OCI-LY7 (cell line): ENCODE results near the gene NRG2. TPM values are rescaled to one million over a fixed set of nuclear protein-coding genes. Genes with fewer than 3 reads are reported as not detected.

Experiments
- BruUV-seq: library from RNA; stranded (reverse); fragments of 400-500 nt; replicated peaks from 2 replicates; lab custom pipeline; 2021; lab: Mats Ljungman, UMichigan
- CTCF ChIA-PET: fragments of 300-600 bp; sonication (Branson Sonifier 250); formaldehyde crosslinking; loops from one replicate; lab custom pipeline; 2022; ENCODE audit warnings: antibody characterized with exemption; ENCODE audit not compliant: unreplicated experiment; lab: Charles Lee
- POLR2A ChIA-PET: fragments of 300-600 bp; sonication (Branson Sonifier 250); formaldehyde crosslinking; loops from one replicate; lab custom pipeline; 2022; ENCODE audit warnings: antibody characterized with exemption; lab: Charles Lee
- DNase-seq: peaks from one replicate; pipeline ENCODE4 v3.0.0-alpha.2; 2015; ENCODE audit warnings: low spot score
- H2AFZ ChIP-seq: fragments of 200-600 bp; sonication (generic), shearing (Covaris generic); 2 replicates; pipeline ENCODE4 v1.6.1; 2014; ENCODE audit warnings: mild to moderate bottlenecking, antibody characterized with exemption, low read length, moderate library complexity
- H3K27ac ChIP-seq: fragments of 200-600 bp; sonication (generic); 2 replicates; pipeline ENCODE4 v1.5.1; 2014; ENCODE audit warnings: mixed run types, low read depth, mild to moderate bottlenecking, moderate library complexity, low read length, inconsistent platforms; ENCODE audit not compliant: poor library complexity, severe bottlenecking
- H3K36me3 ChIP-seq: fragments of 200-600 bp; sonication (generic); 2 replicates; pipeline ENCODE4 v1.6.1; 2014; ENCODE audit warnings: mild to moderate bottlenecking, antibody characterized with exemption, low read length, moderate library complexity, mixed read lengths; ENCODE audit not compliant: insufficient read depth
- H3K4me1 ChIP-seq: fragments of 200-600 bp; sonication (generic); 2 replicates; pipeline ENCODE4 v1.5.1; 2014; ENCODE audit warnings: mild to moderate bottlenecking, low read length; ENCODE audit not compliant: insufficient read depth, poor library complexity, severe bottlenecking
- H3K4me2 ChIP-seq: fragments of 200-600 bp; sonication (generic); 2 replicates; pipeline ENCODE4 v1.6.1; 2014; ENCODE audit warnings: mild to moderate bottlenecking, low read length
- H3K4me3 ChIP-seq: fragments of 200-600 bp; sonication (generic); 2 replicates; pipeline ENCODE4 v1.5.1; 2014; ENCODE audit warnings: mild to moderate bottlenecking, low read depth, low read length; ENCODE audit not compliant: poor library complexity, severe bottlenecking
- H3K79me2 ChIP-seq: fragments of 200-600 bp; sonication (generic); 2 replicates; pipeline ENCODE4 v1.6.1; 2016; ENCODE audit warnings: low read depth, mild to moderate bottlenecking, low read length, moderate library complexity, mixed read lengths; ENCODE audit not compliant: insufficient read depth
- H3K9me2 ChIP-seq: fragments of 200-600 bp; sonication (generic); 2 replicates; pipeline ENCODE4 v1.6.1; 2016; ENCODE audit warnings: mild to moderate bottlenecking, low read length, mixed read lengths; ENCODE audit not compliant: insufficient read depth
- H3K9me3 ChIP-seq: fragments of 200-600 bp; sonication (generic); 2 replicates; pipeline ENCODE4 v1.6.1; 2014; ENCODE audit warnings: mild to moderate bottlenecking, mixed run types, low read length, mixed read lengths
- H4K20me1 ChIP-seq: fragments of 200-600 bp; sonication (generic); 2 replicates; pipeline ENCODE4 v1.6.1; 2014; ENCODE audit warnings: mild to moderate bottlenecking, antibody characterized with exemption, low read length, moderate library complexity, mixed read lengths; ENCODE audit not compliant: insufficient read depth
- EZH2phosphoT487 ChIP-seq: fragments of 200-600 bp; sonication (generic); IDR thresholded peaks from 2 replicates; pipeline ENCODE4 v1.6.1; 2018; ENCODE audit warnings: low read depth, borderline replicate concordance, mild to moderate bottlenecking, mixed run types, antibody characterized with exemption, low read length, moderate library complexity, mixed read lengths
- intact Hi-C: fragments of 100-400 bp; cut with micrococcal nuclease; formaldehyde crosslinking; loops from one replicate; pipeline ENCODE4 v1.10.0; 2022; ENCODE audit not compliant: unreplicated experiment
- total RNA-seq, 2 experiments: library from RNA; depleted of rRNA in 1 of 2; stranded (reverse); fragments of >200 nt in 1 of 2; shearing (Covaris generic) in 1 of 2; gene quantifications; 2 replicates each; pipeline ENCODE4 v1.2.3, GENCODE V29; 2014 to 2022
- TF ChIP-seq, protein P1 (sequence below): fragments of 200-600 bp; sonication (generic); conservative IDR thresholded peaks from 2 replicates; pipeline ENCODE4 v1.5.1; 2014; ENCODE audit warnings: mild to moderate bottlenecking, antibody characterized with exemption, low read length, moderate library complexity, mixed read lengths

Gene NRG2
- total RNA-seq, 2 experiments from 2014 or later = 1.7 TPM; not detected in 1

DNA sequence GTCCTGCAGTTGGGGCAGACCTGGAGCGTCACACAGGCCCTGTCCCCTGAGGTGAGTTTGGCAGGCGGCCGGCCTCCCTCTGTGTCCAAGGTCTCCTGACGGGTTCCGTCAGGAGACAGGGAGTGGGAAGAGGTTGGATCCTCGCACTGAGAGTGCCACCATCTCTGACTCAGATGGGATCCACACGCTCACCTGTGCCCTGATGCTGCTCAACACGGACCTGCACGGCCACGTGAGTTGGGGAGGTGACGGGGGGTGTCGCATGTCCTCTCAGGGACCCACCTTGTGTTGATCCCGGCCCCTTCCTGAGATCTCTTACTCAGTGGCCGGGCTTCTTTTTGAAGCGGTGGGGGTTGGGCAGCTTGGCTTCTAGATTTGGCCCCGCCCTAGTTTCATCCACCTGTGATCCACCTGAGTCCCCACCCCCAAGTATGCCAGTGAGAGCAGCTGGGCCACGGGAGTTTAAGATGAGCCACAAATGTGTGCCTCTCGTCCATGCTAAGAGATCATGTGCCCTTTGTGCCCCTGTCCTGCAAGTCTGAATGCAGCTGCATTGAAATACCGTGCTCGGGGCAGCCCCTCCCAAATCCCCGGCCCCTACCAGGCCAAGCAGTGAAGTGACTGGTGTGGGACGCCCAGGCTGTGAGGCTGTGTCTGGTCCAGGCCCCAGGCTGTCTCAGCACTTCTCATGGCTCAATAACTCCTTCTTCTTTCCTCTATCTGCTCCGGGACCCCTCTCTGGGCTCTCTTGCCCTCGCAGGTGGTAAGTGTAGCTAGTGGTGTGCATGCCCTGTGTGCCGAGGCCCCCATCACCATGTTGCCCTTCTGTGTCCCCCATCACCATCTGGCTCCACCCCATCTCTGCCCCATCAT lies 220.3 kb downstream of the NRG2 start:
- Histone ChIP-seq H3K36me3 (no peaks in the 10 kb centered on the region), H3K4me3 (no peak overlapping the region), H3K4me2 (no peak overlapping the region), H3K9me3 (no peaks in the 10 kb centered on the region), H4K20me1 (no peaks in the 10 kb centered on the region), H2AFZ (no peak overlapping the region), H3K9me2 (no peaks in the 10 kb centered on the region), H3K4me1 (no peaks in the 10 kb centered on the region), H3K27ac (no peak overlapping the region), H3K79me2 (no peaks in the 10 kb centered on the region)
- no TSS peak for BruUV-seq
- intact Hi-C loops = no loop called here
- TF ChIP-seq, protein P1, sequence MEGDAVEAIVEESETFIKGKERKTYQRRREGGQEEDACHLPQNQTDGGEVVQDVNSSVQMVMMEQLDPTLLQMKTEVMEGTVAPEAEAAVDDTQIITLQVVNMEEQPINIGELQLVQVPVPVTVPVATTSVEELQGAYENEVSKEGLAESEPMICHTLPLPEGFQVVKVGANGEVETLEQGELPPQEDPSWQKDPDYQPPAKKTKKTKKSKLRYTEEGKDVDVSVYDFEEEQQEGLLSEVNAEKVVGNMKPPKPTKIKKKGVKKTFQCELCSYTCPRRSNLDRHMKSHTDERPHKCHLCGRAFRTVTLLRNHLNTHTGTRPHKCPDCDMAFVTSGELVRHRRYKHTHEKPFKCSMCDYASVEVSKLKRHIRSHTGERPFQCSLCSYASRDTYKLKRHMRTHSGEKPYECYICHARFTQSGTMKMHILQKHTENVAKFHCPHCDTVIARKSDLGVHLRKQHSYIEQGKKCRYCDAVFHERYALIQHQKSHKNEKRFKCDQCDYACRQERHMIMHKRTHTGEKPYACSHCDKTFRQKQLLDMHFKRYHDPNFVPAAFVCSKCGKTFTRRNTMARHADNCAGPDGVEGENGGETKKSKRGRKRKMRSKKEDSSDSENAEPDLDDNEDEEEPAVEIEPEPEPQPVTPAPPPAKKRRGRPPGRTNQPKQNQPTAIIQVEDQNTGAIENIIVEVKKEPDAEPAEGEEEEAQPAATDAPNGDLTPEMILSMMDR = no peak
- no peak for TF ChIP-seq EZH2phosphoT487
- CTCF ChIA-PET = no interaction called here
- POLR2A ChIA-PET = no interaction called here
- DNase-seq = no peak

DNA sequence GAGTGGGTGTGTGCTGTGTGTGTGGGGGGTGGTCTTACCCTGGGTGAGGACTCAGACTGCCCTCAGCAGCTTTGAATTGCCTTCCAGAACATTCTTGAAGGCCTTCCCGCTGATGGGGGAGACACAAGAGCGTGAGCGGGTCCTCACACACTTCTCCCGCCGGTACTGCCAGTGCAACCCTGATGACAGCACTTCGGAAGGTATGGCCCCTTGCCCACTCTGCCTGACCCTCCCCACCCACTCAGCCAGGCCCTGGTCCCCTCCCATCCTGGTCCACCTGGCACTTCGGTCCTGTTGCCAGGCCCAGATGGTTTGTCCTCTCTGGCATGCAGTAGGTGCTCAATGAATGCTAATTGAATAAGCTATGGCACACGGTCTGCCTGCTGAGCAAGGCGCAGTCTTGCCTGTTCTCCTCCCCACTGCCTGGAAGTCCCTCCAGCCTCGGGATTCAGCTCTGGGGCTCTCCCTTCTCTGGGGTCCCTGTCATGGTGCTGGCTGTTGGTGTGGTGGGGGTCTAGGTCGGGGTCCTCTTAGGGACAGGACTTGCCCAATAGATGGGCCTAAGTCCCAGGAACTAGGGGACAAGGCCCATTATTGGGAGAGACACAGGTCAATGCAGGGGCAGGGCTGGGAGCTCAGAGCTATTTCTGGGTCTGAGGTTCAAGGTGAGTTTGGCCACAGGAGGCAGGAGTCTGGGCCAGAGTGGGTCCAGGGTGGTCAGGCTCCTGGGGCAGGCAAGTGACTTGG lies 221.1 kb downstream of the NRG2 start:
- H2AFZ ChIP-seq = no peak overlapping the region
- H3K27ac ChIP-seq = no peak overlapping the region
- BruUV-seq = no TSS peak
- no peaks in the 10 kb centered on the region for H3K9me3 ChIP-seq
- H3K9me2 ChIP-seq = no peaks in the 10 kb centered on the region
- H3K36me3 ChIP-seq = no peaks in the 10 kb centered on the region
- no peak for TF ChIP-seq EZH2phosphoT487
- TF ChIP-seq, protein P1 = no peak
- no peak overlapping the region for H3K4me3 ChIP-seq
- ChIA-PET POLR2A (no interaction called here), CTCF (no interaction called here)
- intact Hi-C loops = no loop called here
- DNase-seq = no peak
- no peaks in the 10 kb centered on the region for H3K4me1 ChIP-seq
- no peaks in the 10 kb centered on the region for H4K20me1 ChIP-seq
- no peaks in the 10 kb centered on the region for H3K79me2 ChIP-seq
- H3K4me2 ChIP-seq = no peak overlapping the region

DNA sequence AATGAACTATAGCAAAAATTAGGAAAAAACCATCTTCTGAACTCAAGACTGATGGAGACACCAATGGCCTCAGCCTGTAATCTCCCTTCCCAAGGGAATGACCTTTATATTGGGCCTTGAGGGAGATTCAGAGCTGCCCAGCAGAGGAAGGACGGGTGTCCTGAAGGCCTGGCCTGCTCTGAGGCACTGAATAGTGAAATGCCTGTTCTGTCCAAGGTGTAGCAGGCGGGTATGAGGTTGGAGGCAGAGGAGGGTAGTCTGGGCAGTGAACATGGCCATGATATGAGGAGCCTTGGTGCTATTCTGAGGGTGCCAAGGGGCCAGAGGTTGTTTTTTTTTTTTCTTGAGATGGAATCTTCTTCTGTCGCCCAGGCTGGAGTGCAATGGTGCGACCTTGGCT lies 222.5 kb downstream of the NRG2 start:
- no peak overlapping the region for H2AFZ ChIP-seq
- intact Hi-C loops = no loop called here
- H4K20me1 ChIP-seq = no peaks in the 10 kb centered on the region
- H3K4me1 ChIP-seq = no peaks in the 10 kb centered on the region
- H3K4me2 ChIP-seq = no peak overlapping the region
- no TSS peak for BruUV-seq
- no peaks in the 10 kb centered on the region for H3K9me3 ChIP-seq
- H3K4me3 ChIP-seq = no peak overlapping the region
- no peak for TF ChIP-seq EZH2phosphoT487
- TF ChIP-seq, protein P1 = no peak
- ChIA-PET CTCF (no interaction called here), POLR2A (no interaction called here)
- no peaks in the 10 kb centered on the region for H3K79me2 ChIP-seq
- H3K27ac ChIP-seq = no peak overlapping the region
- no peak for DNase-seq
- no peaks in the 10 kb centered on the region for H3K9me2 ChIP-seq
- H3K36me3 ChIP-seq = no peaks in the 10 kb centered on the region
